Neural cell (in vitro differentiated cells): ENCODE results near the gene MAP2K7.

Experiments used
- MXI1 ChIP-seq: fragments of 450-650 bp; conservative IDR thresholded peaks from 2 replicates; pipeline ENCODE4 v1.6.1; 2014; ENCODE audit warnings: antibody characterized with exemption, mild to moderate bottlenecking; ENCODE audit not compliant: poor library complexity, severe bottlenecking
- TF ChIP-seq, protein P1 (sequence below): fragments of 450-650 bp; IDR thresholded peaks from 2 replicates; pipeline ENCODE4 v1.5.1; 2014; ENCODE audit warnings: antibody characterized with exemption, mild to moderate bottlenecking, moderate library complexity; ENCODE audit not compliant: poor library complexity, severe bottlenecking

- TF ChIP-seq, protein P1, sequence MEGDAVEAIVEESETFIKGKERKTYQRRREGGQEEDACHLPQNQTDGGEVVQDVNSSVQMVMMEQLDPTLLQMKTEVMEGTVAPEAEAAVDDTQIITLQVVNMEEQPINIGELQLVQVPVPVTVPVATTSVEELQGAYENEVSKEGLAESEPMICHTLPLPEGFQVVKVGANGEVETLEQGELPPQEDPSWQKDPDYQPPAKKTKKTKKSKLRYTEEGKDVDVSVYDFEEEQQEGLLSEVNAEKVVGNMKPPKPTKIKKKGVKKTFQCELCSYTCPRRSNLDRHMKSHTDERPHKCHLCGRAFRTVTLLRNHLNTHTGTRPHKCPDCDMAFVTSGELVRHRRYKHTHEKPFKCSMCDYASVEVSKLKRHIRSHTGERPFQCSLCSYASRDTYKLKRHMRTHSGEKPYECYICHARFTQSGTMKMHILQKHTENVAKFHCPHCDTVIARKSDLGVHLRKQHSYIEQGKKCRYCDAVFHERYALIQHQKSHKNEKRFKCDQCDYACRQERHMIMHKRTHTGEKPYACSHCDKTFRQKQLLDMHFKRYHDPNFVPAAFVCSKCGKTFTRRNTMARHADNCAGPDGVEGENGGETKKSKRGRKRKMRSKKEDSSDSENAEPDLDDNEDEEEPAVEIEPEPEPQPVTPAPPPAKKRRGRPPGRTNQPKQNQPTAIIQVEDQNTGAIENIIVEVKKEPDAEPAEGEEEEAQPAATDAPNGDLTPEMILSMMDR, result no peak
- no peak for TF ChIP-seq MXI1
These were observed 10.0 kb downstream of the MAP2K7 start for GRCh38 chr19:7913652-7914051.
